GM18498 (cell line): ENCODE data around the gene THAP7.
A peak's percentile ranks its signal among the peaks of the same experiment; 100 is the strongest.
"Not testable (repeated sequence)": the region's sequence is repeated elsewhere in the genome, so short reads cannot be mapped to it uniquely, and the experiment has no call there.

Experiments used
- ATAC-seq: cut with Tn5 transposase; IDR thresholded peaks from one replicate; pipeline ENCODE4 v1.9.1; 2021; ENCODE audit warnings: mild to moderate bottlenecking, moderate library complexity; ENCODE audit not compliant: unreplicated experiment

THAP7 gene

GRCh38 chr22:21001601-21002325 is at the start of gene THAP7:
THAP7 (minus strand) TSS chr22:21002118; CDS start chr22:21001911, 207 bp downstream.
- ATAC-seq: peak; percentile 88

- ATAC-seq: no peak
Observed at GRCh38 chr22:21051145-21051830, 49.4 kb upstream of the THAP7 start.

- ATAC-seq: not testable (repeated sequence)
Observed at GRCh38 chr22:21048965-21049364, 47.0 kb upstream of the THAP7 start.

- not testable (repeated sequence) for ATAC-seq
Observed at GRCh38 chr22:21048448-21048847, 46.5 kb upstream of the THAP7 start.

GRCh38 chr22:21047730-21048129 is 45.8 kb upstream of the THAP7 start:
- ATAC-seq: no peak

GRCh38 chr22:21047035-21047661 is 45.2 kb upstream of the THAP7 start:
- ATAC-seq: no peak

- peak; percentile 87 for ATAC-seq
Observed at GRCh38 chr22:21045585-21046294, 43.8 kb upstream of the THAP7 start, which contains the start of gene LRRC74B. LRRC74B (plus strand) TSS chr22:21045946; CDS start chr22:21045987, 41 bp downstream.

- no peak for ATAC-seq
Observed at GRCh38 chr22:21044931-21045584, 43.1 kb upstream of the THAP7 start.

GRCh38 chr22:21043860-21044535 is 42.1 kb upstream of the THAP7 start:
- no peak for ATAC-seq

- no peak for ATAC-seq
Observed at GRCh38 chr22:21042978-21043859, 41.3 kb upstream of the THAP7 start.

GRCh38 chr22:21041937-21042336 is 40.0 kb upstream of the THAP7 start:
- ATAC-seq: no peak

- not testable (repeated sequence) for ATAC-seq
Observed at GRCh38 chr22:21039158-21039557, 37.2 kb upstream of the THAP7 start.

- ATAC-seq: no peak
Observed at GRCh38 chr22:21038405-21038804, 36.5 kb upstream of the THAP7 start.

GRCh38 chr22:21034989-21035388 is 33.1 kb upstream of the THAP7 start:
- no peak for ATAC-seq

GRCh38 chr22:21033895-21034294 is 32.0 kb upstream of the THAP7 start:
- ATAC-seq: no peak

- no peak for ATAC-seq
Observed at GRCh38 chr22:21032868-21033688, 31.2 kb upstream of the THAP7 start.

- ATAC-seq: no peak
Observed at GRCh38 chr22:21032037-21032867, 30.3 kb upstream of the THAP7 start, which contains the start of gene SLC7A4. SLC7A4 (minus strand) TSS chr22:21032561; CDS start chr22:21031812, 749 bp downstream.
